Muscle layer of colon (tissue), 2 donors: ENCODE results near the gene GLOD5.

Source experiments
- H3K27ac ChIP-seq: one replicate; pipeline ENCODE4 v1.7.0; 2013; ENCODE audit warnings: low read depth, mild to moderate bottlenecking, low read length, moderate library complexity
- H3K27me3 ChIP-seq, 2 donors: one replicate each; pipeline ENCODE4 v1.7.0; 2013; ENCODE audit warnings: low read length in 2 of 2, mild to moderate bottlenecking in 2 of 2; ENCODE audit not compliant: insufficient read depth in 2 of 2, control insufficient read depth in 1 of 2
- H3K36me3 ChIP-seq: one replicate; pipeline ENCODE4 v1.7.0; 2013; ENCODE audit warnings: mild to moderate bottlenecking, low read length; ENCODE audit not compliant: insufficient read depth
- H3K4me1 ChIP-seq: one replicate; pipeline ENCODE4 v1.7.0; 2013; ENCODE audit warnings: mild to moderate bottlenecking, low read length; ENCODE audit not compliant: insufficient read depth
- H3K4me3 ChIP-seq, 2 donors: one replicate each; pipeline ENCODE4 v1.7.0; 2013; ENCODE audit warnings: low read length in 2 of 2, low read depth in 1 of 2, mild to moderate bottlenecking in 1 of 2, moderate library complexity in 1 of 2
- H3K9ac ChIP-seq: one replicate; pipeline ENCODE4 v1.7.0; 2013; ENCODE audit warnings: low read length
- H3K9me3 ChIP-seq: one replicate; pipeline ENCODE4 v1.7.0; 2013; ENCODE audit warnings: mild to moderate bottlenecking, low read length
- donor health status: abdominal sarcoma.
- donor health status: Adenocarcinoma of cecum.

GLOD5 gene

DNA sequence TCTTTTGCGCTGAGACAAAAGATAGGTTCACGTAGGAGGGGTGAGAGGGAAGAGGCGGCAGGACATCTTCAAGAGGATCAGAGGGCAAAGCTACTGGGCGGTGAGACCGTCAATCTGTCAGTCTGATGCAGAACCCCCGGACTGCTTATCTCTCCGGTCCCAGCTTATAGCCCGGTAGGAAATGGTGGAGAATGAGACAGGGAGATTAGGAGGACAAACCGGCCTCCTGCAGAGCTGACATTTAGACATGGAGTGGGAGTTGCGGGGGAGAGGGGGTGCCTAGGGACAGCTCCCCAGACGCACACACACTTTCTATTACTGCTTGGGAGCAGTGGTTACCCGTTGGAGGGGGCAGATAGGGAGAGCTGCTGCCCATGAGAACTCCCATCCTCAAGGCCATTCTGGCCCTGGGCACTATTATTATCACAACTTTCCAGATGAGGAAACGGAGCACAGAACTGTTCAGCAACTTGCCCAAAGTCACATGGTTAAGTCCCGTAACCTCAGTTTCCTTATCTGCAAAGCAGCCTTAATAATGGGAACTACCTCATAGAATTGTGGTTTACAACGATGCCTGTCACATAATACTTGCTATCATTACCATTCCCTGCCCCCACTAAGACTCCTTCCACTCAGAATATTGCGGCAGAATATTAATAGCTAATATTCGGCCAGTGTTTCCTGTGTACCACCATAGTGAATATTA lies 39.2 kb downstream of the GLOD5 start:
- Histone ChIP-seq H3K9ac (peak overlapping the region; percentile 34), H3K9me3 (no peaks in the 10 kb centered on the region), H3K36me3 (peaks cover 7% of the 10 kb centered on the region), H3K4me3 (peak overlapping the region; percentile 37 to 57), H3K27ac (peak overlapping the region; percentile 53), H3K27me3 (peaks cover 0 to 4% of the 10 kb centered on the region in 2 donors), H3K4me1 (no peaks in the 10 kb centered on the region)

DNA sequence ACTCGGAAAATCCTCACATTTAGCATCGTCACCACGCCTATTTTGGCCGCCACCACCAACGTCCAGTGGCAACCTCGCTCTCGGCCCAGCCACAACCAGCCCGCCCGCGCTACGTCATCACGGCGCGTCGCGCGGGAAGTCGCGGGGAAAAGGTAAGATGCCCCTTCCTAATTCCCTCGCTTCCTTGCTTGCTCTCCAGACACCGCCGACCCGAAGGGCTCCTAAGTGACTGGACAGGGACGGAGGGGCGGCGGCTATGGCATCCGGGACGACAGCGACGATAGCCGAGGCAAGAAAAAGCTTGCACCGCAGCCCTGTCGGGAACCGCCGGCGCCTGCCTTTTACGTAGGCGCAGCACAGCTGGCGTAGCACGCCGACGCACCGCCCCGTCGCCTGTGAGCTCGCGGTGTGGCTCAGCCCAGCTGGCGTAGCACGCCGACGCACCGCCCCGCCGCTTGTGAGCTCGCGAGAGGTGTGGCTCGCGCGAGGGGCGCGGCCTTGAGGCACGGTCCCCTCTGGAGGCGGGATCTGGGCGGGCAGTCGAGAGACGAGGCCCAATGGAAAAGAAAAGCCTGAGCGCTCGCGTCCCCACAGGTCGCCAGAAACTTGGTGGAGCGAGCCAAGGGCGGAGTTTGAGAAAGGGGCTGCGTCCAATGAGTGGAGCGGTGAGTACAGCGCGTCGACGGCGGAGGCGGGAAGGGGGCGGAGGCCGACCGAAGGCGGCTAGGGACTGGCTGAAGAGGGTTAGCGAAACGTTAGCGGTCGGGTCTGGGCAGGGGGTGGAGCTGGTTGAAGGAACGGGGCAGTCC lies 39.9 kb downstream of the GLOD5 start, which contains the start of gene HDAC6:
Gene HDAC6 (plus strand): TSS at position 788 of the 809 bp plus-strand sequence. CDS start 626 bp downstream, outside the sequence.
- Histone ChIP-seq H3K9ac (peak within 1 kb of the TSS; percentile 57), H3K4me1 (no peaks in the 10 kb centered on the region), H3K4me3 (peak within 1 kb of the TSS; percentile 56 to 75), H3K36me3 (peaks cover 7% of the 10 kb centered on the region), H3K9me3 (no peaks in the 10 kb centered on the region), H3K27ac (peak within 1 kb of the TSS; percentile 84), H3K27me3 (no peaks in the 10 kb centered on the region)

DNA sequence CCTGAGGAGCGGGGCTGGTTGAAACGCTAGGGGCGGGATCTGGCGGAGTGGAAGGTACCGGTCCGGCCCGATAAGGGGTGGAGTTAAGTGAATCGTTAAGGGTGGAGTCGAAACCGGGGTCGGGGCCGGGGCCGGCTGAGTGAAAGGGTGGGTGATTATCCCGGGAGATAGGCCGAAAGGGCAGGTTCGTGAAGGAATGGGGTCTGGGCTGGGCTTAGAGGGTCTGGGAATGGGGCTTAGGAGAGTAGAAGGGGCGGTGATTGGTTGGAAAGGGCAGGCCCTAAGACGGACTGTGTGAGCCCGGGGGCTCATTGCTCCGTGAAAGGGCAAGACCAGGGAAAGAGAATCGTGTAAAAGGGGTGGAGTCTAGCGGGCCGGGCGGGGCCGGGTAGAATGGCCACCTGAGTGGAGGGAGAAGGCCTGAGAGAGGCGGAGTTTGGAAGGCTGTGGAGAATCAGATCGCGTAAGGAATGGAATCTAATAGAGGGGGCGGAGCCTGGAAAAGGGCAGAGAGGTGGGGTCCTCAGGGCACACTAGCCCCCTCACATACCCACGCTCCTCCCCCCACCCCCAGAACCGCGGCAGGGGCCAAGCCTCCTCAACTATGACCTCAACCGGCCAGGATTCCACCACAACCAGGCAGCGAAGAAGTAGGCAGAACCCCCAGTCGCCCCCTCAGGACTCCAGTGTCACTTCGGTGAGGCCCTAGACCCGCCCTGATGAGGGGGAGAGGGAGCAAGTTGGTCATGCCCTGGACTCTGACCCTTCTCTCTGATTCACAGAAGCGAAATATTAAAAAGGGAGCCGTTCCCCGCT lies 40.8 kb downstream of the GLOD5 start:
- H3K36me3 ChIP-seq: peaks cover 7% of the 10 kb centered on the region
- peak overlapping the region; percentile 56 to 75 for H3K4me3 ChIP-seq
- H3K9ac ChIP-seq: peak overlapping the region; percentile 57
- no peaks in the 10 kb centered on the region for H3K4me1 ChIP-seq
- H3K9me3 ChIP-seq: no peaks in the 10 kb centered on the region
- H3K27ac ChIP-seq: peak overlapping the region; percentile 84
- no peaks in the 10 kb centered on the region for H3K27me3 ChIP-seq

DNA sequence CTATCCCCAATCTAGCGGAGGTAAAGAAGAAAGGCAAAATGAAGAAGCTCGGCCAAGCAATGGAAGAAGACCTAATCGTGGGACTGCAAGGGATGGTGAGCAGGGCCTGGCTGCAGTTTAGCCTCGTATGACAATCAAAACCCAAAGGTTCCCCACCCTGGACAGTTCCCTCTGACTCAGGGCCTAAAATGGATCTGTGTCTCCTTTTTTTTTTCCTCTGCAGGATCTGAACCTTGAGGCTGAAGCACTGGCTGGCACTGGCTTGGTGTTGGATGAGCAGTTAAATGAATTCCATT lies 41.3 kb downstream of the GLOD5 start:
- peak overlapping the region; percentile 61 for H3K27ac ChIP-seq
- peaks cover 7% of the 10 kb centered on the region for H3K36me3 ChIP-seq
- H3K4me3 ChIP-seq: peak overlapping the region; percentile 56 to 75
- no peaks in the 10 kb centered on the region for H3K9me3 ChIP-seq
- no peaks in the 10 kb centered on the region for H3K4me1 ChIP-seq
- H3K9ac ChIP-seq: peak overlapping the region; percentile 57
- H3K27me3 ChIP-seq: no peaks in the 10 kb centered on the region

- H3K36me3 ChIP-seq: peaks cover 12% of the 10 kb centered on the region
- H3K9me3 ChIP-seq: no peaks in the 10 kb centered on the region
- H3K4me3 ChIP-seq: no peak overlapping the region
- no peaks in the 10 kb centered on the region for H3K27me3 ChIP-seq
- no peak overlapping the region for H3K27ac ChIP-seq
- no peaks in the 10 kb centered on the region for H3K4me1 ChIP-seq
- no peak overlapping the region for H3K9ac ChIP-seq
These were observed 44.5 kb downstream of the GLOD5 start for GRCh38 chrX:48806081-48806480.

- H3K27me3 ChIP-seq: peaks cover 0 to 5% of the 10 kb centered on the region in 2 donors
- H3K9ac ChIP-seq: no peak overlapping the region
- no peaks in the 10 kb centered on the region for H3K9me3 ChIP-seq
- peaks cover 23% of the 10 kb centered on the region for H3K36me3 ChIP-seq
- no peak overlapping the region for H3K4me3 ChIP-seq
- no peaks in the 10 kb centered on the region for H3K4me1 ChIP-seq
- H3K27ac ChIP-seq: no peak overlapping the region
These were observed 52.1 kb downstream of the GLOD5 start for GRCh38 chrX:48813644-48814043.

DNA sequence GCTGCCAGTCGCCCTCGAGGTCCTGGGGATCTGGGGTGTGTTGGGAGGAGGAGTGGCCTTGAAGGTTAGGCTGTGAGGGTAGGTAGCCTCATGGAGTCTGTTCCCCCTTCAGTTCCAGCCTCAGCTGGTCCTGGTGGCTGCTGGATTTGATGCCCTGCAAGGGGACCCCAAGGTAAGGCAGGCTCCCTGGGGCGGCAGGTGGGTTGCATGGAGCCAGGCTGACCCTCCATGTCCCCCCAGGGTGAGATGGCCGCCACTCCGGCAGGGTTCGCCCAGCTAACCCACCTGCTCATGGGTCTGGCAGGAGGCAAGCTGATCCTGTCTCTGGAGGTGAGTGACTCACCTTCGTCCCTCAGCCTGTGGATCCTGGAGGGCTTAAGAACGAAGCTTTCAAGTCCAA lies 53.2 kb downstream of the GLOD5 start:
- peaks cover 0 to 5% of the 10 kb centered on the region in 2 donors for H3K27me3 ChIP-seq
- H3K9me3 ChIP-seq: no peaks in the 10 kb centered on the region
- peaks cover 24% of the 10 kb centered on the region for H3K36me3 ChIP-seq
- no peak overlapping the region for H3K27ac ChIP-seq
- no peak overlapping the region for H3K4me3 ChIP-seq
- H3K9ac ChIP-seq: no peak overlapping the region
- no peaks in the 10 kb centered on the region for H3K4me1 ChIP-seq

DNA sequence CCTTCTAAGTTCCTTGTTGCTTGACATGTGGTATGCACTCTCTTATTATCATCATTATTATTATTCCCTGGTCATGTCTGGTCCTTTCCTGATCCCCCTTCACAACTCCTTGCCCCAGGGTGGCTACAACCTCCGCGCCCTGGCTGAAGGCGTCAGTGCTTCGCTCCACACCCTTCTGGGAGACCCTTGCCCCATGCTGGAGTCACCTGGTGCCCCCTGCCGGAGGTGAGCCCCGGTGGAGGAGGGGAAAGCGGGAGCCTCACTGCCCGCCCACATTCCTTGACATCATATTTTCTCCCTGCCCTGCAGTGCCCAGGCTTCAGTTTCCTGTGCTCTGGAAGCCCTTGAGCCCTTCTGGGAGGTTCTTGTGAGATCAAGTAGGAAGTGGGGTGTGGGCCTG lies 53.7 kb downstream of the GLOD5 start:
- Histone ChIP-seq H3K36me3 (peaks cover 27% of the 10 kb centered on the region), H3K9ac (no peak overlapping the region), H3K4me3 (no peak overlapping the region), H3K4me1 (no peaks in the 10 kb centered on the region), H3K27me3 (peaks cover 0 to 5% of the 10 kb centered on the region in 2 donors), H3K27ac (no peak overlapping the region), H3K9me3 (no peaks in the 10 kb centered on the region)

DNA sequence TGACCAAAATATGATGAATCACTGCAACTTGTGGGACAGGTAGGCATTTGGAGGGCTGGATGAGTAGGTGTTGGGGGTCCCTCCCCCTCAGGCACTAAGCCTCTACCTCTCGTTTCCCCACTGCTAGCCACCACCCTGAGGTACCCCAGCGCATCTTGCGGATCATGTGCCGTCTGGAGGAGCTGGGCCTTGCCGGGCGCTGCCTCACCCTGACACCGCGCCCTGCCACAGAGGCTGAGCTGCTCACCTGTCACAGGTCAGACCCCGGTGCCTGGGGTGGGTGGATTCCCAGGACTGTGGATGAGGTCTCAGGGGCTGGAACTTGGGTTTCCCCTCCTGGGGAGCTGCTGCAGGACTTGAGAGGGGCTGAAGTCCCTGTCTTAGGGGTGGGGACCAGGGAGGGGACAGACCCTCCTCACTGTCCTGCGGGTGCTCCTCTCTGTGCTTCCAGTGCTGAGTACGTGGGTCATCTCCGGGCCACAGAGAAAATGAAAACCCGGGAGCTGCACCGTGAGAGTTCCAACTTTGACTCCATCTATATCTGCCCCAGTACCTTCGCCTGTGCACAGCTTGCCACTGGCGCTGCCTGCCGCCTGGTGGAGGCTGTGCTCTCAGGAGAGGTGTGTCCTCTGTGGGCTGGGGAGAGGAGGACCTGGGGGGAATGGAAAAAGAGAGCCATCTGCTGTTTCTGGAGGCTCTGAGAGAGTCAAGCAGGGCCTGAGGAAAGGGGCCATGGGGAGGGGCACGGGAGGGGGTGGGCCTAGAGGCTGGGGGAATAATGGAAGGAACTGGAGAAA lies 54.7 kb downstream of the GLOD5 start:
- Histone ChIP-seq H3K9me3 (no peaks in the 10 kb centered on the region), H3K9ac (no peak overlapping the region), H3K4me1 (no peaks in the 10 kb centered on the region), H3K27ac (no peak overlapping the region), H3K27me3 (peaks cover 0 to 5% of the 10 kb centered on the region in 2 donors), H3K4me3 (no peak overlapping the region), H3K36me3 (peaks cover 28% of the 10 kb centered on the region)

DNA sequence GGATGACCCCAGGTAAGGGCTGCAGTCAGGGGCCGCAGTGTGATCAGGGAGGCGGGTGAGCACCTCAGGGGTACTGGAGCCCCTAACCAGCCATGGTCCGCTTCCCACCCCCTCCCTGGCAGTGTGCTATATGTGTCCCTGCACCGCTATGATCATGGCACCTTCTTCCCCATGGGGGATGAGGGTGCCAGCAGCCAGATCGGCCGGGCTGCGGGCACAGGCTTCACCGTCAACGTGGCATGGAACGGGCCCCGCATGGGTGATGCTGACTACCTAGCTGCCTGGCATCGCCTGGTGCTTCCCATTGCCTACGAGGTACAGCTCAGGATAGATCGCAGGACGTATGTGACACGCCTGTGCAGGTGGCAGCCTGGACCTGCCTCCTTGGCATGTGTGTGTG lies 56.6 kb downstream of the GLOD5 start:
- no peaks in the 10 kb centered on the region for H3K9me3 ChIP-seq
- H3K9ac ChIP-seq: no peak overlapping the region
- H3K4me1 ChIP-seq: no peaks in the 10 kb centered on the region
- peaks cover 0 to 5% of the 10 kb centered on the region in 2 donors for H3K27me3 ChIP-seq
- H3K27ac ChIP-seq: no peak overlapping the region
- H3K36me3 ChIP-seq: peaks cover 40% of the 10 kb centered on the region
- H3K4me3 ChIP-seq: no peak overlapping the region
